ENCODE data around the gene ESR2. TPM values are rescaled to one million over a fixed set of nuclear protein-coding genes. Genes with fewer than 3 reads are reported as not detected.

Gene ESR2
- polyA plus RNA-seq, 3 donors from 2014 or later, result 0.12 to 0.32 TPM; not detected in 1

DNA sequence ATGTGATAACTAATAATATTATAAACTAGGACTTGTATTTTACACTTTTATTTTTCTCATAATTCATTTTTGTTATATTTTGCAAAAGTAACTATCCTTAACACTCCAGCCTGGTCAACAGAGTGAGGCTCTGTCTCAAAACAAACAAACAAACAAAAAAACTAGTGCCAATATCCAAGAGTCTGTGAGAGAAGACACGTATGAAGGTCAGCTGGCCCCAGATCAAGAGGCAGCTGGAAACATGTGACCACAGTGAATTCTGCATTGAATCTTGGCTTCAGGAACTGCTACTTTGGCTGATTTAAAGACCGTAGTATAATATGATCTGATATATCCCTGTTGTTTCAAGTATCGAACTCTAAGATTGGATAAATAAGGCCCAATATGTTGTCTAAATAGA, 47.0 kb downstream of the ESR2 start:
- no peak for DNase-seq
- Mint-ChIP-seq H3K4me1 (no peaks in the 10 kb centered on the region), H3K27me3 (ENCODE audit: low read depth in 3 of 3) (peaks cover 4 to 17% (median 7%) of the 10 kb centered on the region in 3 donors), H3K36me3 (peaks cover 0 to 3% (median 0%) of the 10 kb centered on the region in 3 donors), H3K27ac (no peak overlapping the region), H3K4me3 (no peak overlapping the region), H3K9me3 (no peaks in the 10 kb centered on the region)

DNA sequence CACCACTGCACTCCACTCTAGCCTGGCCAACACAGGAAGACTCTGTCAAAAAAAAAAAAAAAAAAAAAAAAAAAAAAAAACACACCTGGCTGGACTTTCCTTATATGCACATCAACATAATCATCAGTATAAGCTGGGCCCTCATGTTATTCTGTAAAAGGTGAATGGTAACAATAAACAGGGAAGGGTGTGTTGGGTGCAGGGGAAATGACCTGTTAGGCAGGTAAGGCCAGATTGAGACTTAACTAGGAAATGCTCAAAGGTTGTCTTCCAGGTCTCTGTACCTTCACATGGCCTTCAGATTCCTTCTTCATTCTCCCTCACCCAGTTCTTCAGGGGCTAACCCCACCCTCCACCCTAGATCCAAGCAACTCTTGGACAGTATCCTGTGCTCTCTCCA, 47.5 kb downstream of the ESR2 start:
- Mint-ChIP-seq H3K4me1 (no peaks in the 10 kb centered on the region), H3K4me3 (no peak overlapping the region), H3K27me3 (ENCODE audit: low read depth in 3 of 3) (peaks cover 4 to 18% (median 9%) of the 10 kb centered on the region in 3 donors), H3K27ac (no peak overlapping the region), H3K36me3 (peaks cover 0 to 3% (median 0%) of the 10 kb centered on the region in 3 donors), H3K9me3 (no peaks in the 10 kb centered on the region)
- no peak for DNase-seq

DNA sequence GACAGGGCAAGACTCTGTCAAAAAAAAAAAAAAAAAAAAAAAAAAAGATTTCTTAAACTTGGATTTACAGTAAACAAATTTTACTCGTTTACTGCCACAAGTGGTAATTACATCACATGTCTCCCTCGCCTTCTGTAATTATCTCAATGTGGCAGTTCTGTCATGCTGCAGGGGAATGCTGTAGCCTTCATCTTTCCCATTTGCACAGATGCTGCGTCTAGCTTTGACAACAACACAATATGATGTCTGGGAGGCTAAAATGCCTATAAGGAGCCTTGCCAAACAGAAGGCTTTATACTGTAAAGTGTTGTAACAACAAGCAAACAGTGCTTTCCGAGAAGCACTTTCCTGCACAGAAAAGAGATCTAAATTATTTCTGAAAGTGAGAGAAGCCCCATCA, 48.7 kb downstream of the ESR2 start:
- DNase-seq, result no peak
- Mint-ChIP-seq H3K9me3 (no peaks in the 10 kb centered on the region), H3K4me1 (no peaks in the 10 kb centered on the region), H3K4me3 (no peak overlapping the region), H3K36me3 (peaks cover 0 to 3% (median 0%) of the 10 kb centered on the region in 3 donors), H3K27me3 (ENCODE audit: low read depth in 3 of 3) (peaks cover 0 to 22% (median 9%) of the 10 kb centered on the region in 3 donors), H3K27ac (no peak overlapping the region)

DNA sequence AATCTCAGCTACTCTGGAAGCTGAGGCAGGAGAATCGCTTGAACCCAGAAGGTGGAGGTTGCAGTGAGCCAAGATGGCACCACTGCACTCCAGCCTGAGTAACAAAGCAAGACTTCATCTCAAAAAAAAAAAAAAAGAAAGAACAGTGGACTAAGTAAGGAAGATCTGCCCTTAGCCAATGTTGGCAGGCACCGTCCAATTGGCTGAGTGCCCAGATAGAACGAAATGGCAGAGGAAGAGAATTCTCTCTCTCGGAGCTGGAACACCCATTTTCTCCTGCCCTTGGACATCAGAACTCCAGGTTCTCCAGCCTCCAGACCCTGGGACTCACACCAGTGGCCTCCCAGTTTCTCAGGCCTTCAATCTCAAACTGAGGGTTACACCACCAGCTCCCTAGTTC, 49.9 kb downstream of the ESR2 start:
- Mint-ChIP-seq H3K9me3 (no peaks in the 10 kb centered on the region), H3K36me3 (peaks cover 0 to 3% (median 0%) of the 10 kb centered on the region in 3 donors), H3K4me1 (no peaks in the 10 kb centered on the region), H3K27ac (no peak overlapping the region), H3K4me3 (no peak overlapping the region), H3K27me3 (ENCODE audit: low read depth in 3 of 3) (peaks cover 0 to 24% (median 8%) of the 10 kb centered on the region in 3 donors)
- DNase-seq, result no peak

DNA sequence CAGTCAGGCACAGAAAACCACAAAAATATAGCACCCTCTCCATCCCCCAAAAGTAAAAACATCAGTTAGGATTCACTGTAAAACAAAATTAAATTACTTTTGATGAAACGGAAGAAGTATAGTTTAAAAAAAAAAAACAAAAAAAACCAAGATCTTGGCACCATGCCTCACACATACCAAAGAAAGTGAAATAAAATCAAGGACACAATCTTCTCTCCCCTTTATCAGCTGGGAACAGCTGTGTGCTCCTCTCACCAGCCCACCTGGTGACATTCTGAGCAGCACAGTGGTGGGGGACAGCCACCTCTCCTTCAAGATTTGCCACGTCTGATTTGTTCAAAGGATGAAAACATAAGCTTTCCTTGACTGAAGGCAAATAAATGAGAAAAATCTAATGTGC, 55.5 kb downstream of the ESR2 start:
- Mint-ChIP-seq H3K36me3 (no peaks in the 10 kb centered on the region), H3K27me3 (ENCODE audit: low read depth in 3 of 3) (peaks cover 0 to 29% (median 11%) of the 10 kb centered on the region in 3 donors), H3K27ac (peak overlapping the region in 1 of 6 donors; percentile 67), H3K4me3 (no peak overlapping the region), H3K4me1 (peaks cover 0 to 2% of the 10 kb centered on the region in 2 donors), H3K9me3 (no peaks in the 10 kb centered on the region)
- DNase-seq, result no peak

GRCh38 chr14:64238049-64238448, 56.1 kb downstream of the ESR2 start:
- H3K4me1 Mint-ChIP-seq, result peaks cover 0 to 2% of the 10 kb centered on the region in 2 donors
- peak overlapping the region in 1 of 6 donors; percentile 35 for H3K27ac Mint-ChIP-seq
- H3K9me3 Mint-ChIP-seq, result no peaks in the 10 kb centered on the region
- no peaks in the 10 kb centered on the region for H3K36me3 Mint-ChIP-seq
- H3K27me3 Mint-ChIP-seq (ENCODE audit: low read depth in 3 of 3), result peaks cover 0 to 29% (median 11%) of the 10 kb centered on the region in 3 donors
- no peak overlapping the region for H3K4me3 Mint-ChIP-seq
- no peak for DNase-seq

DNA sequence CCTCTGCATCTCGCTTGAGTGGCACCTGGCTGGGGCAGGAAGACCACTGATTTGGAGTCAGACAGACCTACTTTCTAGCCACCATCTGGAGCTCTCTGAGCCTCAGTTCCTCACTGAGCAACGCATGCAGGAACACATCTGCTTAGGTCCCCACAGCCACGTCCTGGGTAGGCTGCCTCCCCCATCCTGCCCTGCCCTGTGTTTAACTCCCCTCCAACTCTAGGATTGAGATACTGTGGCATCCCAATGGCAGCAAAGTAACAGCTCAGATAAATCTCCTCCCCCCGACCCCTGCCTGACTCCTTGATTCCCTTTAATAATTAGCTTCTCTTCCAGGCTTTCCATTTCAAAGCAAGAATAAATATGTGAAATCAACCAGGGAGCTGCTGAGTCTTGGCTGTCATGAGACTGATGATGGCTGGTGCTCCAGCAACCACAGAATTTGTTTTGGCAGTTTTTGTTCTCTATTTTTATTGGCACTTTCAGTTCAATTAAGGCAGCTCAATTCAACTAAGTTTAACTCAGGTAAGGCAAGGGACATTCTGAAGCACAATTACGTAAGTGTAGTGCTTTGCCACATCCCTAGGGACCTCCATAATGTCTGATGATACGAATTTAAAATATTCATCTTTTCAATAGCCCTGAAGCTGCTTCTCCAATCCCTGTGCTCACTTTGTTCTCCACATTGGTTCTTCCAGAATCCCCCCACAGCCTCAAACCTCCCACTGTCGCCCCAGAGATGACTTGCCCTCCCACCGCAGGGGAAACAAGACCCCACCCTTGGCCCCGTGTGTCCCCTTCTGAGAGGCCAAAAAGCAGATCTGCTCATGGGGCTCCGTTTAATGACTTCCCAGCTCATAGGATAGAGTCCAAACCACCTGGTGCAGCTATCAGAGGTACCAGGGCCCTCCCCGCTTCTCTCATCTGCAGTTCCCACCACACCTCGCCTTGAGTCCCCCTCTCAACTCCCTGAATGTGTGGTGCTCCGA, 58.2 kb downstream of the ESR2 start:
- Mint-ChIP-seq H3K9me3 (no peaks in the 10 kb centered on the region), H3K4me1 (peaks cover 2 to 8% of the 10 kb centered on the region in 2 donors), H3K27ac (peak overlapping the region in 5 of 6 donors; percentile 19 to 58 (median 41)), H3K4me3 (no peak overlapping the region), H3K27me3 (ENCODE audit: low read depth in 3 of 3) (peaks cover 0 to 28% (median 14%) of the 10 kb centered on the region in 3 donors), H3K36me3 (peaks cover 0 to 6% (median 4%) of the 10 kb centered on the region in 3 donors)
- no peak for DNase-seq

DNA sequence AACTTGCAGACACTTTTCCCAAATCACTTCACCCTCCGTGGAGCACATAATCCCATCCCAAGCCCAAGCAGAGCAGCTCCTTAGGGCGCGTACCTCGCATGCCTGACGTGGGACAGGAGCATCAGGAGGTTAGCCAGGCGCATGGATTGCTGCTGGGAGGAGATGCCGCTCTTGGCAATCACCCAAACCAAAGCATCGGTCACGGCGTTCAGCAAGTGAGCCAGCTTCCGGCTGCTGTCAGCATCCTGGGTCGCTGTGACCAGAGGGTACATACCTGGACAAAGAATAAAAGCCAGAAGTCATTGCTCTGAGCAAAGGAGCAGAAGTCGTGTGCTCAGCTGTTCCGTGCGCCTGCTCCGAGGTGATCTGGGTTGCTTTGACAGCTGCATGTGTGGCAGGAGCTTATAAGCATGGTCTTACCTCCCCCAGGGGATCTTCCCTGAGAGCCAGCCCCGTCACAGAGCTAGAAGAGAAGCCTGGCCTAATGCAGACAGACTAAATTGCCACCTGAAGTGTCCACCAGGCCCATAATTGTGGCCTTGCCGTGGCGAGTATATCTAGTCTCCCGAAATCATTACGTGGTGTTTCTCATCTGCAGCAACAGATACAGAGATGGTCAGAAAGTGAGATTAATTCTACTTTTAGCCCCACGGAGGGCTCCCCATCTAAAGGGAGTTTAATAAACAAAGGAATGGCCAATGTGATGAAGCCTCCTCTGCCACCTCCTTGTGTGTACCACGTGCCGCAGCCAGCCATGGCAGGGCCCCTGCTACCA, 59.1 kb downstream of the ESR2 start:
- H3K27ac Mint-ChIP-seq, result peak overlapping the region in 4 of 6 donors; percentile 6 to 79 (median 14)

DNA sequence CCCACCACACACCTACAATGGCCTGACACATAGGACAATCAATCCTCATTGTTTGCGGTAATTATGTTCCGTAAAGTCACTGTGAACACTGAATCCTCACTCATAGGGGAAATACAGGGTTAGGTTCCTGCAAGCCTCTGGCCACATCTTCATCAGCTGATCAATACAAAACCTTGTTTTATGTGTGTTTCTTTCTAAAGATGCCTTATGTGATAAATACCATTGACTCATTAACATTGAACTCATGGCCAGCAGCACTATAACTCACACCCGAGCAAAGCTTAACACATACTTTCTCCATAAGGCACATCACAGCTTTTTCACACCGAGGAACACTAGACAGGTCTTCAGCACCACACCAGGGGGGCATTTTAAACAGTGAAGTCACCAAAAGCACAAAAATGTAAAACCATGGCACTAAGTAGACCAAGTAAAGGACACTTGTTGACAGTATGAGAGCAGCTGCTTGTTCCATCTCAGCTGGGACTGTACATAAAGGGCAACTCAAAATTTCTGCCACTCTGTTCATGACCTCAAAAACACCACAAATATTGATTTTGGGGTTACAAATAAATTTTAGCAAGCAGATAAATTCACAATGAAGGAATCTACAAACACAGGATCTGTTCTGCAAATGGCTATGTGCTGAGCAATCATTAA, 60.5 kb downstream of the ESR2 start:
- Mint-ChIP-seq H3K9me3 (no peaks in the 10 kb centered on the region), H3K27me3 (ENCODE audit: low read depth in 3 of 3) (peaks cover 0 to 25% (median 11%) of the 10 kb centered on the region in 3 donors), H3K4me3 (no peak overlapping the region), H3K27ac (peak overlapping the region; percentile 17 to 80 (median 60)), H3K36me3 (peaks cover 0 to 8% (median 4%) of the 10 kb centered on the region in 3 donors), H3K4me1 (peaks cover 2 to 8% of the 10 kb centered on the region in 2 donors)
- DNase-seq, result no peak

More for the DNA sequence above, 59.1 kb downstream of the ESR2 start:
- Mint-ChIP-seq H3K9me3 (no peaks in the 10 kb centered on the region), H3K27me3 (ENCODE audit: low read depth in 3 of 3) (peaks cover 0 to 26% (median 13%) of the 10 kb centered on the region in 3 donors), H3K4me1 (peaks cover 2 to 8% of the 10 kb centered on the region in 2 donors), H3K36me3 (peaks cover 0 to 6% (median 4%) of the 10 kb centered on the region in 3 donors), H3K4me3 (no peak overlapping the region)
- no peak for DNase-seq

DNA sequence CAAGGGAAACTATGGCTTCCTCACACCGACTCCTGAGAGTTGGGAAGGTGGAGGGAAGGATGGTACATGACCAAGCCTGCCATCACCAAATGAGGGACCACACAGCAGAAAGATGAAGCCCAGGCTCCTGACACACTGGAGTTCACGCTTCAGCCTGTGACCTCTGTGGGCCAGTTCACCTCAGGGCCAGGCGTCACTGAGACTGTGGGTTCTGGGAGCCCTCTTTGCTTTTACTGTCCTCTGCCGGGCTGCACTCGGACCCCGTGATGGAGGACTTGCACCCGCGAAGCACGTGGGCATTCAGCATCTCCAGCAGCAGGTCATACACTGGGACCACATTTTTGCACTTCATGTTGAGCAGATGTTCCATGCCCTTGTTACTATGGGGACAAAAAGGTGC, 61.2 kb downstream of the ESR2 start:
- Mint-ChIP-seq H3K4me1 (peaks cover 2 to 8% of the 10 kb centered on the region in 2 donors), H3K27ac (peak overlapping the region in 4 of 6 donors; percentile 44 to 88 (median 72)), H3K4me3 (no peak overlapping the region), H3K9me3 (no peaks in the 10 kb centered on the region), H3K36me3 (peaks cover 5 to 15% (median 8%) of the 10 kb centered on the region in 3 donors), H3K27me3 (ENCODE audit: low read depth in 3 of 3) (peaks cover 0 to 19% (median 6%) of the 10 kb centered on the region in 3 donors)
- no peak for DNase-seq

- H3K36me3 Mint-ChIP-seq, result peaks cover 7 to 21% (median 10%) of the 10 kb centered on the region in 3 donors
- H3K27me3 Mint-ChIP-seq (ENCODE audit: low read depth in 3 of 3), result peaks cover 0 to 15% (median 6%) of the 10 kb centered on the region in 3 donors
- H3K27ac Mint-ChIP-seq, result peak overlapping the region; percentile 22 to 88 (median 64)
- H3K9me3 Mint-ChIP-seq, result no peaks in the 10 kb centered on the region
- H3K4me1 Mint-ChIP-seq, result peaks cover 2 to 8% of the 10 kb centered on the region in 2 donors
- H3K4me3 Mint-ChIP-seq, result no peak overlapping the region
- peak in 1 of 3 donors; percentile 16 for DNase-seq
Observed at GRCh38 chr14:64232095-64232838, 61.9 kb downstream of the ESR2 start.

GRCh38 chr14:64229489-64229888, 64.7 kb downstream of the ESR2 start:
- Mint-ChIP-seq H3K4me3 (no peak overlapping the region), H3K36me3 (peaks cover 7 to 32% (median 16%) of the 10 kb centered on the region in 3 donors), H3K27ac (peak overlapping the region in 1 of 6 donors; percentile 62), H3K27me3 (ENCODE audit: low read depth in 3 of 3) (peaks cover 0 to 6% (median 4%) of the 10 kb centered on the region in 3 donors), H3K9me3 (no peaks in the 10 kb centered on the region), H3K4me1 (peaks cover 0 to 8% of the 10 kb centered on the region in 2 donors)
- no peak for DNase-seq

Measured in immature natural killer cell (primary cell).